Bladder microvascular endothelial cell (primary cell): ENCODE measurements around the gene SNHG17. TPM values are rescaled to one million over a fixed set of nuclear protein-coding genes. Genes with fewer than 3 reads are reported as not detected.

Experiments used
- total RNA-seq: library from RNA; depleted of rRNA; stranded (reverse); fragments of >200 nt; gene quantifications from 2 replicates; pipeline ENCODE4 v1.2.3, GENCODE V29; 2014

Gene SNHG17
- 3.1 and 13.7 TPM in 2 replicates for total RNA-seq

GRCh38 chr20:38434770-38435554, at the start of gene SNHG17:
TSS of gene SNHG17 (minus strand) at chr20:38435328.

DNA sequence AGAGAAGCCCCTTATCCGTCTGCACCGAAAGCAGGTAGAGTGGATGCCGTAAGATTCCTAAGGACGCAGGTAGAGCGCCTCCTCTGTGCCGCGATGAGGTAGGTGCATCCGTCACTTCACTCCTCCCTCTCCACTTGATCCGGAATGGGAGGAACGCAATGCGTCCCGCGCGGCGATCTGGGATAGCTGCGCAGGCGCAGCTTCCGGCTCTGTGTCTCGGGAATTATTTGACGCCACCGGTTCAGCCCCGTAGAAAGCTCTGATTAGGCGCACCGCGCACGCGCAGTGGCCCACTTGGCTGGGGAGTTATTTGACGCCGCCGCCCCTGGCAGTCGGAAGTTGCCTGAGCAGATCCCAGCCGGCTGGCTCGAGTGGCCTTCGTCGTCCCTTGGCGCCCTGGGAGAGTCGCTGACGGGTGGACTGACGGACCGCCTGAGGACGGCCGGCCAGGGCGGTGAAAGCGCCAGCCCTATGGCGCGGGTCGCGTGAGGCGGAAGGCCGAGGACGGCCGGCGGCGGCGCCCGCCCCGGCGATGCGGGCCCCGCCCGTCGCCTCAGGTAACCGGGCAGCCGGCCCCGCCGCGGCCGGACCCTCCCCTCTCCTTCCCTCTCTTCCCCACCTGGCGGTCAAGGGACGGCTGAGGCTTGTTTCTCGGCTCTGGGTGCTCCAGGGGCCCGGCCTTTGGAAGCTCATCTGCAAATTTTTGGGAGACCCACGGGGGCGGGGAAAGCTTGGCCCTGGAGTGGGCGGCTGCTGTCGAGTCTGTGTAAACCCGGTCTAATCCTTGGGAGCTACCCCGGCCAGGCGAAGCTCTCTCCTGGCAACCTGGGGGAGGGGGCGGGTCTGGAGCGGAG, 37.6 kb upstream of the SNHG17 start, which contains the start of gene RALGAPB:
Gene RALGAPB (plus strand): TSS at position 331 of the 854 bp plus-strand sequence. CDS start 15,590 bp downstream, outside the sequence.

Other genes with a start within 250 kb of the SNHG17 start
- gene KIAA1755, start 174.6 kb downstream of the SNHG17 start, total RNA-seq, result 0.16 and 0.44 TPM in 2 replicates
- not detected in 2 replicates for gene BPI, start 131.2 kb downstream of the SNHG17 start, total RNA-seq
- not detected in 2 replicates for gene LBP, start 88.8 kb downstream of the SNHG17 start, total RNA-seq
- gene RALGAPB, start 37.5 kb upstream of the SNHG17 start, total RNA-seq, result 15.9 and 39.3 TPM in 2 replicates
- gene ADIG, start 145.9 kb upstream of the SNHG17 start, total RNA-seq, result not detected in 2 replicates
- gene ARHGAP40, start 166.5 kb upstream of the SNHG17 start, total RNA-seq, result not detected in 2 replicates